GM18511 (cell line): ENCODE measurements around the gene TTPAL.
A peak's percentile ranks its signal among the peaks of the same experiment; 100 is the strongest.
"Not testable (repeated sequence)": the region's sequence is repeated elsewhere in the genome, so short reads cannot be mapped to it uniquely, and the experiment has no call there.

Source experiments
- ATAC-seq: cut with Tn5 transposase; IDR thresholded peaks from one replicate; pipeline ENCODE4 v1.9.1; 2021; ENCODE audit warnings: mild to moderate bottlenecking, moderate library complexity; ENCODE audit not compliant: unreplicated experiment

Gene TTPAL

GRCh38 chr20:44467289-44467883 lies 8.3 kb upstream of the TTPAL start:
- no peak for ATAC-seq

DNA sequence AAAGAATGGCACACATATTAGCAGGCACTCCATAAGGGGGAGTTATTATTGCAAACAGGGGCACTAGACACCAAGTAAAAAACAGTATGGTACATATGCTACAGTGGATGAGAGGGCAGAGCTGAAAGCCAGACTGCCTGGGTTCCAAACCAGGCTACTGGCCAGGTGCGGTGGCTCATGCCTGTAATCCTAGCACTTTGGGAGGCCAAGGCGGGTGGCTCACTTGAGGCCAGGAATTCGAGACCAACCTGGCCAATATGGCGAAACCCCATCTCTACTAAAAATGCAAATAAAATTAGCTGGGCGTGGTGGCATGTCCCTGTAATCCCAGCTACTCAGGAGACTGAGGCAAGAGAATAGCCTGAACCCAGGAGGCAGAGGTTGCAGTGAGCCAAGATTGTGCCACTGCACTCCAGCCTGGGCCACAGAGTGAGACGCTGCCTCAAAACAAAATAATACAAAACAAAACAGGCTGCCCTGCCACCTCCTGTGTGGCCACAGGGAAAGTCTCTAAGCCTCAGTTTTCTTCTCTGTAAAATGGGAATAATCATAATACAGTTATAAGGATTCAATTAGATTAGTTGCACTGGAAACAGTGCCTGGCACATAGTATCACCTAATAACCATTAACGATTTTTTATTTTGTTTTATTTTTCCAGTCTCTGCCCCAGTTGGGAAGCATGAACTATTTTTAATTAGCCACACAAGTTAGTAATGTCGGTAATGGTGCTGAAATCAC lies 7.5 kb upstream of the TTPAL start:
- no peak for ATAC-seq

- no peak for ATAC-seq
Observed at GRCh38 chr20:44470327-44470726, 5.3 kb upstream of the TTPAL start.

DNA sequence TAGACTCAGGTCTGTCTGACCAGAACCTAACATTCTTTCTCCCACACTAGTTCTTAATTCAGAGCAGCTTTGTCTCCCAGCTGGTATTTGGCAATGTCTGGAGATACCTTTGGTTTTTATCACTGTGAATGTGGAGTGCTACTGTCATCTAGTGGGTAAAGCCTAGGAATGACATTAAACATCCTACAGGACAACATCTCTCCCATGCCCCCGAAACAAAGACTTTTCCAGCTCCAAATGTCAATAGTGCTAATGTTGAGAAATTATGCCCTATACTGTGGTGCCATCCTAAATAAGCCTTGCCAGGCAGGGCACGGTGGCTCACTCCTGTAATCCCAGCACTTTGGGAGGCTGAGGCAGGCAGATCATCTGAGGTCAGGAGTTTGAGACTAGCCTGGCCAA lies 4.2 kb upstream of the TTPAL start:
- ATAC-seq = no peak

- not testable (repeated sequence) for ATAC-seq
Observed at GRCh38 chr20:44472283-44472682, 3.4 kb upstream of the TTPAL start.

DNA sequence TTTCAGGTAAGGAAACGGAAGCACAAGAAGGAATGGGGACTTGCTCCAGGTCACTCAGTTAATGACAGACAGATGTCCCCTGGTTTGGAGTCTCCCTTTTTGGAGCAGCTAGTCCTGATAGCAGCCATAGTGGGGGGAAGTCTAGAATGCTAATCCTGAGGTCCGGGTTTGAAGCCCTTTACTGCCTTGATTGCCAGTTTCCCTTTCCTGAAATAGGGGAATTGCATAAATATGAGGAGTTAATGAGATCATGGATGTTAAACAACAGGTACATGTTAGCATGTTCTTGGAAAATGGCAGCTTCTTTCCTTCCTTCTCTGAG lies 341 bp upstream of the TTPAL start:
- no peak for ATAC-seq

DNA sequence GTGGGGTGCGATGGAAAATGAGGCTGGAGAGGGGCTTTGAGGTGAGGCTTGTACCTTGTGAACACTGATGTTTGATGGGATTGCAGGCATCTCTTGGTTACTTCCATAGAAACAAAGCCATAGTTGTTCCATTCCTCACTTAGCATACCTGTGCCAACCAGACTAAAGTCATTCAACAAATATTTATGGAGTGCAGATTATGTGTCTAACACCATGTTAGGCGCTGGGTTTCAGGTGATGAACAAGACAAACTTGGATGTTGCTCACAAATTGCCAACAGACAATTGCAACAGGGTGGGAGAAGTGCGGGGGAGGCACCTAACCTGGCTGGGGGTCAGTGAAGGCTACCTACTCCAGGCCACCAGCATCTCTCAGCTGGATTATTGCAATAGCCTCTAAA lies 1.5 kb downstream of the TTPAL start:
- no peak for ATAC-seq

DNA sequence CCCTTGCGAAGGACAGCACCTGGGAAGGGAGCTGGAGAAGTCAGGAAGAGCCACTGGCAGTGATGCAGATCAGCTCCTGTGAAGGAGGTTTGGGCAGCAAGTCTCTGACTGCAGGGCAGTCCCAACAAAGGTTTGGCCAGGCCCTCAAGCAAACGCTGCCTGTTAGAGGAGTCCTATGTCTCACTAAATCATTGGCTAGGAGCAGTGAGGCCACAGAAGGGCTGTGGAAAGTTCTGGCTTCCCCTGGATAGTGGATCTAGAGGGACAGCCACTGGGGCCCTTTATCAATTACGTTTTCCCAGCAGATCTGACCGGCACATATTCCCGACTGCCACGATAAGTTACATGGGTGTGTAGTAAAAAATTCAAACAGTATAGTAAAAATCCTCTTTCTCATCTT lies 2.5 kb downstream of the TTPAL start:
- ATAC-seq = no peak

DNA sequence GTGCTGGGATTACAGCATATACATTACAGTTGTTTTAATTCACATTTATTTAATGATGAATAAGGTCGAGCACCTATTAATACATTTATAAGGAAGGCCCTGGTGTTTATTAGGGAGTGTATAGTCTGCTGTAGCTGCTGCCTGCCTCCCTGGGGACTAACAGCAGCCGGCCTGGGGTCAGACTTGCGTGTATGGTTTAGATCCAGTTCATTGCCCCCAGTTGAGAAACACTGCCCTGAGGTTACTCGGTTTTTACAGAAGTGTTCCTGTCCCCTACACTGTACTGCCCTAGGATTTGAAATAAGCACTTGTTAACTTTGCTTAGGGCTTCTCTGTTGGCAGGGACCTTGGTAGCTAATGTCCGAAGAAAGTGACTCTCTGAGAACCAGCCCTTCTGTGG lies 4.0 kb downstream of the TTPAL start:
- ATAC-seq = peak; percentile 50

DNA sequence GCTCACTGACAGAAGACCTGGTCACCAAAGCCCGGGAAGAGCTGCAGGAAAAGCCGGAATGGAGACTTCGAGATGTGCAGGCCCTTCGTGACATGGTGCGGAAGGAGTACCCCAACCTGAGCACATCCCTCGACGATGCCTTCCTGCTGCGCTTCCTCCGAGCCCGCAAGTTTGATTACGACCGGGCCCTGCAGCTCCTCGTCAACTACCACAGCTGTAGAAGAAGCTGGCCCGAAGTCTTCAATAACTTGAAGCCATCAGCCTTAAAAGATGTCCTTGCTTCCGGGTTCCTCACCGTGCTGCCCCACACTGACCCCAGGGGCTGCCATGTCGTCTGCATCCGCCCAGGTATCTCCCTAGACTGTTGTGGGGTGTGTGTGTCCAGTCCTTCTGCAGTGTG lies 4.4 kb downstream of the TTPAL start:
- no peak for ATAC-seq

DNA sequence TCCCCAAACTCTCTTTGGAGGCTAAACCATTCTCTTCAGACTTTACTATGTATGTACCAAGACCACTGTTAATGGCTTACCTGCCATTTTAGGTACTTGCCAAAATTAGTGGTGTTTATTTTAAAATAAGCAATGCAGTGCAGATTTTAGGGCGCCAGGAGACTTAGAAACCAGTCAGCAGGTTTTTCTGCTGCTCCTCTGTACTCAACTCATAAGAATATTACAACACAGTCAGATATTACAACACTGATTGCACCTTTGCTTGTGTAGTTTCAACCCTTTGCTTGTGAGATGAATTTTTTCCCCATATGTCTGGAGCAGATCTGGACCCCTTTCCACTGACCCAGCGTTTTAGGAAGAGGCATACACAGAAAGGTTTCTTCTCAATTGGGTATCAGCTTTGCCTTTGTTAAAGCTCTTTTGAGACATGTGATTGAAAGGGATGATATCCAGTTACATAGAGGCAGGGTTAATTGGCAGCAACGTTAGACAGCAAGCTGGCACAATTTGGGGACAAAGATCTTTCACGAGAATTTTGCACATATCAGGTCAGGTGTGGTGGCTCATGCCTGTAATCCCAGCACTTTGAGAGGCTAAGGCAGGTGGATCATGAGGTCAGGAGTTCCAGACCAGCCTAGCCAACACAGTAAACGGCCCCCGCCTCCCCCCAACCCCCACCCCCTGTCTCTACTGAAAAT lies 6.2 kb downstream of the TTPAL start:
- ATAC-seq = no peak

GRCh38 chr20:44483112-44483511 lies 7.4 kb downstream of the TTPAL start:
- no peak for ATAC-seq

DNA sequence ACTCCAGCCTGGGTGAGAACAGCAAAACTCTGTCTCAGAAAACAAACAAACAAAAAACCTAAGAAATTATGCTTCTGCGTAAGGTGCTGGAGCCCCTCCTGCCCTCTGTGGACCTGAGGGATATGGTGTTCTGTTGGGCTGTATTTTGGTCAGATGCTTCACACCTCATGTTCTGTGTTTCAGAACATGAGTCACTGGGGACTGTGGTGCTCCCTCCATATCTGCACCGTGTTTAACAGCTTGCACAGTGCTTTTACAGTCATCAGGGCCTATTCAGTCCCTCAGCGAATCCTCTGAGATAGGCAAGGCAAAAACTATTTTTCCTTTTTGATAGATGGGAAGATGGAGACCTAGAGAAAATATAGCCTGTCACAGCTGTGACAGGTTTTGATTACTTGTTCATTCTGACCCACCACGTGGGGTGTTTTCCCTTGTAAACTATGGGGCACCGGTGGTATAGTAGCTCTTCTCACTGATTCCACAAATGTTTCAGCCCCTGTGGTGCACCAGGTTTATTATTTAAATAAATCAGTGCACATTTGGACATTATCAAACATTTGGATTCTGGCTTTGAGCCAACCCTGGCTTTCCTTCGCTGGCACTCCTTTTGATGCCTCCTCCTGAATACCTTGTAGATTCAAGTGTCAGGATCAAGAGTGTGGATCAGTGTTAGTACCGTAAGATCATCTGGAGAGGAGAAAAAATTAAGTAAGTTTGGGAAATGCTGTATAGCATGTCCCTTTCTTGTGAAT lies 9.6 kb downstream of the TTPAL start:
- no peak for ATAC-seq

GRCh38 chr20:44485830-44486198 lies 10.1 kb downstream of the TTPAL start:
- ATAC-seq = no peak

DNA sequence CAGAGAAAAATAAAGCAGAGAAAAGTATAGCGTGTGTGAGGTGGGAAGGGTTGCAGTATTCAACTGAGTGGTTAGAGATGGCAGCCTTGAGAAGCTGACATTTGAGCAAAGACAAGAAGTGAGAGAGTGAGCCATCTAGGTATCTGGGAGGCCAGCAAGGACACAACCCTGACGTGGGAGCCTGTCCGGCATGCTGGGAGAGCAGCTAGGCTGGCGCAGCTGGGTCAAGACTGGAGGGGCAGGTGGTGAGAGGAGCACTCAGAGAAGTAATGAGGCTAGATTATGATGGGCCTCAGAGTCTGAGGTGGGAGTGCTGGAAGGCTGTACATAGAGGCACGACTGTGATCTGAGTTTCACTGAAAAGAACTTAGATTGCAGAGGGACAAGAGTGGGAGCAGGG lies 12.9 kb downstream of the TTPAL start:
- ATAC-seq = no peak

GRCh38 chr20:44489223-44489622 lies 13.5 kb downstream of the TTPAL start:
- no peak for ATAC-seq

GRCh38 chr20:44489931-44490330 lies 14.3 kb downstream of the TTPAL start:
- ATAC-seq = peak; percentile 56

DNA sequence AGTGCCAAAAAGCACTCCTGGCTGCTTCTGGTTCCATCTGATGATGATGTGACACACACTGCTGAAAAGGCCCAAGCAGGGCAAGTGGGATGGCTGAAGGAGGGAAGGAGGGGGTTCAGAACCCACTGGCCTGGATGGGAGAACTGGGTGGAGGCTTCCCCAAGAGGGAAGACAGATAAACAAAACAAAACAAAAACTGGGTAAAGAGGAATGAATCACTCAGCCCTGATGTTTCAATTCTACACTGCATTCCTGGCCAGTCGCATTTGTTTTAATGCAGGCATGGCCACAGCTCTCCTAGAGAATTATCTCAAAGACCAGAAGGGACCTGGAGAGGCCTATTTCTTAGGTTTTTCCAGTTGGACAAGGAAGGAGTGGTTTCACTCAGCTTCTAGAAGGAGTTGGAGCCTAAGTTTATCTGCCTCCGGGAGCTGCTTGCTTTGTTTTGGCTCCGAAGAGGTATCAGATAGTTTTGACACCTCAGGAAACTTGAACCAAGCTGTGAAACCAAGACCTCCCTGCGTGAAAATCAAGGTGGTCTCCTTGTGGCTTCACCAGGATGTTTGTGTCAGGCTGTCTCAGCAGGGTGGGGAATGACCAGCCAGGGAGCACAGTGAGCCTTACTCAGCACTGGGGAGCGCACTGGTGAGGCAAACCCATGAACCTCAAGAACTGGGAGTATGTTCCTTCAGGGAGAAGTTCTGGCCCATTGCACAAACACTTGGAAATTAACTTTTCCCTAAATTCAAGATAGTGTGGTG lies 16.1 kb downstream of the TTPAL start:
- ATAC-seq = no peak

DNA sequence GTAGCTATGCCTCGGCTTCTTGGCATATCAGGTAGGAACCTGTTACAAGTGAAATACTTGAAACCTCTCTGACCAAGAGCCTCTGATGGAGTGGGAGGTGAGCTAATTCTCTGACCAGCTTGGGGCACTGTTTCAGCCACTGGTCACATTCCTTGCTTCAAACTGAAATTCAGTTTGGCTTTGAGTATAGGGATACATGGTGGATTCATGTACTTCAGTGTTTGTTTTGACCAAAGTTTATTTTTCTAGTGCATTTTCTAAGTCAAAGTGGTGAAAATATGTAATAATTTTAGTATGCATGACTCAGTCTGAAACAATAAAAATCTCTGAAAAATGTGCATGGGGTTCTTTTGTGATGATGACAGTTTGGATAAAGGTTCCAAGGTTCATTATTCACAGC lies 18.6 kb downstream of the TTPAL start:
- ATAC-seq = no peak

DNA sequence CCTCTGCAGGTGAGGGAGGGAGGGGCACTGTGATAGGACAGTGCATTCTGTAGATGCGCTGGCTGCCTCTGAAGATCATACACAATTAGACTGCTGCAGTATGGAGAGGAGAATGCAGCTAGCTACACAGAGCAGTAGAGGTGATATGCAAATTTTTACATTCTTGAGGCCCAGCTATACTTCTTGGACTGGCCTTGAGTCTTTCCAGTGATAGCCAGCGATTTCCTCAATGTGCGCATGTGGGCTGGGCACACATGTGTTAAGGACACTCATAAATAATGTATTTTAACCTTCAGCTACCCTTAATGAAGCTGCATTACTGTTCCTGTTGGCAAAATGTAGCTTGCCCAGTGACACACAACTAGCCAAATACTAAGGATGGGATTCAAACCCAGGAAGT lies 19.0 kb downstream of the TTPAL start:
- ATAC-seq = no peak

DNA sequence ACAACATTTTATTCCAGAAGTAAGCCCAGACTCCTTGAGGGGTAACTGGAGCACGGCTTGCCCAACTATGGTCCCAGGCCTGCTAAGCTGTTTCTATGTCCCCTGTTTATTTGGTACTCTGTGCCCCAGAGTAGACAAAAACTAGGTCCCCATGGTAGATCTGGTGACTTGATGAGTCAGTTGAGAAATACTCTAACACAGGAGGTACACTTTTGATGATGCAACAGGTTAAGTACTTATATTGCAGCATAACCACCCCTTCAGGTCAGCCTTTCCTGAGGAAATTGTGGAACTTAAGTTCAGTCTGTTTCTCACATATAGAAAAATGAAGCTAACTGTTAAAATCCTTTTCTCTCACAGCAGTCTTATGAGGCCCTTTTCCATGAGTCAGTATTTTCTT lies 19.6 kb downstream of the TTPAL start:
- no peak for ATAC-seq
